CD4-positive, alpha-beta T cell (primary cell): ENCODE data around the gene ENPP7. TPM values are rescaled to one million over a fixed set of nuclear protein-coding genes. Genes with fewer than 3 reads are reported as not detected.

Experiments used
- ATAC-seq: fragments of 200-7000 bp; cut with Tn5 transposase; one replicate; pipeline ENCODE4 v1.10.0; 2022; ENCODE audit warnings: mild to moderate bottlenecking; ENCODE audit not compliant: poor library complexity
- CTCF ChIA-PET: fragments of 350-600 bp; sonication (Branson Sonifier 250); formaldehyde crosslinking; loops from one replicate; lab custom pipeline; 2021; ENCODE audit warnings: antibody characterized with exemption, inconsistent platforms; lab: Charles Lee
- POLR2A ChIA-PET: fragments of 350-600 bp; sonication (Branson Sonifier 250); formaldehyde crosslinking; loops from one replicate; lab custom pipeline; 2021; ENCODE audit warnings: antibody characterized with exemption, inconsistent platforms; lab: Charles Lee
- DNase-seq, 14 experiments: peaks; one replicate each; pipeline ENCODE4 v3.0.0-alpha.2; 2013 to 2020; ENCODE audit warnings: mixed read lengths in 2 of 14
- H3K27ac ChIP-seq, 2 donors: one replicate each; pipeline versions ENCODE4 v1.5.1 to v1.7.0; 2013; ENCODE audit warnings: low read length in 2 of 2, low read depth in 1 of 2, mild to moderate bottlenecking in 1 of 2
- H3K27me3 ChIP-seq, 2 experiments: 1 replicate in 1 of 2; 2 replicates in 1 of 2; pipeline versions ENCODE4 v1.6.1 to v1.7.0; 2013; ENCODE audit warnings: low read length in 2 of 2, control low read depth in 1 of 2, mild to moderate bottlenecking in 1 of 2, moderate library complexity in 1 of 2; ENCODE audit not compliant: insufficient read depth in 2 of 2, control insufficient read depth in 1 of 2
- H3K36me3 ChIP-seq: one replicate; pipeline ENCODE4 v1.6.1; 2013; ENCODE audit warnings: low read length, control low read depth; ENCODE audit not compliant: insufficient read depth
- H3K4me1 ChIP-seq: one replicate; pipeline ENCODE4 v1.6.1; 2013; ENCODE audit warnings: low read length, control low read depth; ENCODE audit not compliant: insufficient read depth
- H3K4me3 ChIP-seq: one replicate; pipeline ENCODE4 v1.5.1; 2013; ENCODE audit warnings: mild to moderate bottlenecking, low read length, moderate library complexity
- H3K9me3 ChIP-seq, 2 experiments: 1 replicate in 1 of 2; 2 replicates in 1 of 2; pipeline versions ENCODE4 v1.6.1 to v1.7.0; 2013; ENCODE audit warnings: low read length in 2 of 2, mild to moderate bottlenecking in 2 of 2, control low read depth in 1 of 2, moderate library complexity in 1 of 2; ENCODE audit not compliant: control insufficient read depth in 1 of 2, insufficient read depth in 1 of 2
- H3K27ac Mint-ChIP-seq: one replicate; pipeline ENCODE4 v1.8.0; 2020; ENCODE audit warnings: mixed read lengths
- H3K27me3 Mint-ChIP-seq: one replicate; pipeline ENCODE4 v1.8.0; 2021; ENCODE audit warnings: mixed read lengths
- H3K36me3 Mint-ChIP-seq: one replicate; pipeline ENCODE4 v1.8.0; 2021; ENCODE audit warnings: low read depth, mixed read lengths
- H3K4me1 Mint-ChIP-seq: one replicate; pipeline ENCODE4 v1.8.0; 2021; ENCODE audit warnings: low read depth, mixed read lengths
- H3K4me3 Mint-ChIP-seq: one replicate; pipeline ENCODE4 v1.8.0; 2020; ENCODE audit warnings: mild to moderate bottlenecking, mixed read lengths
- H3K9me3 Mint-ChIP-seq: one replicate; pipeline ENCODE4 v1.8.0; 2020; ENCODE audit warnings: mixed read lengths
- intact Hi-C, 2 experiments: fragments of 100-400 bp; cut with DNase I in 1 of 2; cut with micrococcal nuclease in 1 of 2; formaldehyde crosslinking; loops; one replicate each; pipeline versions ENCODE4 v1.15.1 to v1.9.0; 2023 to 2025; cut with DNase I, micrococcal nuclease
- polyA plus RNA-seq, 2 donors: library from polyadenylated mRNA; unstranded; fragments of 120-200 nt; gene quantifications; one replicate each; pipeline ENCODE4 v1.2.1, GENCODE V29; 2013
- total RNA-seq, 174 experiments: library from RNA in 2 of 174; stranded (reverse) in 2 of 174; gene quantifications; one replicate each; pipeline ENCODE4 v1.2.3 and lab custom pipeline; 2021 to 2026
- TF ChIP-seq, protein P1 (sequence below): fragments of 200-600 bp; IDR thresholded peaks from one replicate; pipeline ENCODE4 v1.8.0; 2022; ENCODE audit warnings: antibody characterized with exemption, mild to moderate bottlenecking

ENPP7 gene, protein sequence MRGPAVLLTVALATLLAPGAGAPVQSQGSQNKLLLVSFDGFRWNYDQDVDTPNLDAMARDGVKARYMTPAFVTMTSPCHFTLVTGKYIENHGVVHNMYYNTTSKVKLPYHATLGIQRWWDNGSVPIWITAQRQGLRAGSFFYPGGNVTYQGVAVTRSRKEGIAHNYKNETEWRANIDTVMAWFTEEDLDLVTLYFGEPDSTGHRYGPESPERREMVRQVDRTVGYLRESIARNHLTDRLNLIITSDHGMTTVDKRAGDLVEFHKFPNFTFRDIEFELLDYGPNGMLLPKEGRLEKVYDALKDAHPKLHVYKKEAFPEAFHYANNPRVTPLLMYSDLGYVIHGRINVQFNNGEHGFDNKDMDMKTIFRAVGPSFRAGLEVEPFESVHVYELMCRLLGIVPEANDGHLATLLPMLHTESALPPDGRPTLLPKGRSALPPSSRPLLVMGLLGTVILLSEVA
- not detected for total RNA-seq
- polyA plus RNA-seq (2013, experiment 1 of 2) = not detected
- 0.07 TPM for polyA plus RNA-seq (2013, experiment 2 of 2)
- total RNA-seq (lab: John Stamatoyannopoulos, UW) = 0 to 0.25 (median 0) reads per million in 172 experiments

GRCh38 chr17:79730769-79731483 lies at the start of gene ENPP7:
Gene ENPP7, plus strand, starts transcription at chr17:79730943. Its CDS starts 197 bp downstream, at chr17:79731140.
- Histone ChIP-seq H3K27ac (no peak within 1 kb of the TSS), H3K4me1 (peaks cover 34% of the 10 kb centered on the region), H3K36me3 (no peaks in the 10 kb centered on the region), H3K4me3 (no peak within 1 kb of the TSS), H3K9me3 (peaks cover 0 to 4% of the 10 kb centered on the region in 2 experiments), H3K27me3 (no peaks in the 10 kb centered on the region)
- TF ChIP-seq, protein P1, sequence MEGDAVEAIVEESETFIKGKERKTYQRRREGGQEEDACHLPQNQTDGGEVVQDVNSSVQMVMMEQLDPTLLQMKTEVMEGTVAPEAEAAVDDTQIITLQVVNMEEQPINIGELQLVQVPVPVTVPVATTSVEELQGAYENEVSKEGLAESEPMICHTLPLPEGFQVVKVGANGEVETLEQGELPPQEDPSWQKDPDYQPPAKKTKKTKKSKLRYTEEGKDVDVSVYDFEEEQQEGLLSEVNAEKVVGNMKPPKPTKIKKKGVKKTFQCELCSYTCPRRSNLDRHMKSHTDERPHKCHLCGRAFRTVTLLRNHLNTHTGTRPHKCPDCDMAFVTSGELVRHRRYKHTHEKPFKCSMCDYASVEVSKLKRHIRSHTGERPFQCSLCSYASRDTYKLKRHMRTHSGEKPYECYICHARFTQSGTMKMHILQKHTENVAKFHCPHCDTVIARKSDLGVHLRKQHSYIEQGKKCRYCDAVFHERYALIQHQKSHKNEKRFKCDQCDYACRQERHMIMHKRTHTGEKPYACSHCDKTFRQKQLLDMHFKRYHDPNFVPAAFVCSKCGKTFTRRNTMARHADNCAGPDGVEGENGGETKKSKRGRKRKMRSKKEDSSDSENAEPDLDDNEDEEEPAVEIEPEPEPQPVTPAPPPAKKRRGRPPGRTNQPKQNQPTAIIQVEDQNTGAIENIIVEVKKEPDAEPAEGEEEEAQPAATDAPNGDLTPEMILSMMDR = no peak
- Mint-ChIP-seq H3K4me1 (peaks cover 15% of the 10 kb centered on the region), H3K4me3 (no peak within 1 kb of the TSS), H3K9me3 (no peaks in the 10 kb centered on the region), H3K27ac (no peak within 1 kb of the TSS), H3K36me3 (no peaks in the 10 kb centered on the region), H3K27me3 (peaks cover 4% of the 10 kb centered on the region)
- ChIA-PET POLR2A (no interaction called here), CTCF (no interaction called here)
- DNase-seq (no peak), ATAC-seq (no peak)
- intact Hi-C loops = no loop called here

DNA sequence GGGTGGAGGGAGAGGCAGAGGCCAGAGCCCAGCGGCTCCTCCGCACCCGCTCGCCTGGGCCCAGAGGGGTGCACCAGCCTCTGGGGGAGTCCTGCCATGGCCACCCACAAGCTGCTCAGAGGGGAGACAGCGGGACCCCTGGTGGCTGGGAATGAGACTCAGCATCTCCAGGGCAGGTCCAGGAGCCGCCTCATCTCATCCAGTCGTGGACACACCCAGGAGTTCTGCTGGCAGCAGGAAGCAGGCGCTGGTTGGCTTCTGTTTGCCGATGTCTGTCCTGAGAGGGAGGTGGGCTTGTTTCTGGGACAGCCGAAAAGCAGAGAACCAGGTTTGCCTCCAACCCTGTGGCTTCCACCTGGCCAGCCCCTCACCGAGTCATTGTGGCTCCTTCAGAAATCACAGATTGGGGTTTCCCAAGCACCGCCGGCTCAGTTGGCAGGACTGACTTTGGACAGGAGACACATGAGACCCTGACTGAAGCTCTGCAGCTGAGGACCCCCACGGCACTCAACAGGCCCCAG lies 49.6 kb upstream of the ENPP7 start:
- DNase-seq (no peak), ATAC-seq (no peak)
- ChIA-PET POLR2A (no interaction called here), CTCF (no interaction called here)
- H3K4me1 ChIP-seq = no peaks in the 10 kb centered on the region
- TF ChIP-seq, protein P1 = no peak
- no peaks in the 10 kb centered on the region for H3K4me1 Mint-ChIP-seq
- H3K4me3 ChIP-seq = no peak overlapping the region
- H3K36me3 ChIP-seq = no peaks in the 10 kb centered on the region
- H3K9me3 ChIP-seq = peaks cover 0 to 9% of the 10 kb centered on the region in 2 experiments
- H3K9me3 Mint-ChIP-seq = no peaks in the 10 kb centered on the region
- peaks cover 2 to 17% of the 10 kb centered on the region in 2 experiments for H3K27me3 ChIP-seq
- peaks cover 50% of the 10 kb centered on the region for H3K27me3 Mint-ChIP-seq
- H3K27ac ChIP-seq = no peak overlapping the region
- H3K27ac Mint-ChIP-seq = no peak overlapping the region
- H3K4me3 Mint-ChIP-seq = no peak overlapping the region
- H3K36me3 Mint-ChIP-seq = no peaks in the 10 kb centered on the region
- intact Hi-C loops = no loop called here

DNA sequence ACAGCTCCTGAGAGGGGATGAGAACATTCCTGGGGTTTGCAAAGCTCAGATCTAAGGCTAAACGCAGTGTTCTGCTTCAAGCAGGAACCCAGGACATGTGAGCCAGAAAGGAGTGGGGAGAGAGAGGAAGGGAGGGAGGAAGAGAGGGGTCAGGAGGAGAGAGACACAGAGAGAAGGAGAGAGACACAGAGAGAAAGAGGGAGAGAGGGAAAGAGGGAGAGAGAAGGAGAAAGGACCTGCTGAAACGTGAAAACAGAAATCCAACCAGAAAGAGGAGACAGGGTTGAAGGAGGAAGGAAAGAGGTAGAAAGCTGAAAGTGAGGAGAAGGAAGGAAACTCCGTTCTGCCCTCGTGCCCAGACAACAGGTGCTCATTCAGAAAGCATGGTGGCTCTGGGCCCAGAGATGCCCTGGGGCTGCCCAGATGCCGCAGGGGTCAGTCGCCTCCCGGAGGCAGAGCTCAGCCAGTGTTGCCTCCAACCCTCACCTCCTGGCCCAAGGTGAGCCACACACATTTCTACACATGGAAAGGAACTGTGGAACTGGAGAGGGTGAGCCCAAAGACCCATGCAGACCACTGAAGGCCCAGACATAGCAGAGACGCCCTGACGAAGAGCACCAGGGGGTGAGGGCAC lies 49.0 kb upstream of the ENPP7 start:
- CTCF ChIA-PET = no interaction called here
- ATAC-seq = no peak

More for the DNA sequence above, 49.0 kb upstream of the ENPP7 start:
- POLR2A ChIA-PET = no interaction called here
- Histone ChIP-seq H3K27me3 (peaks cover 2 to 17% of the 10 kb centered on the region in 2 experiments), H3K27ac (no peak overlapping the region), H3K9me3 (peaks cover 0 to 9% of the 10 kb centered on the region in 2 experiments), H3K4me1 (no peaks in the 10 kb centered on the region), H3K4me3 (no peak overlapping the region), H3K36me3 (no peaks in the 10 kb centered on the region)
- no peak overlapping the region for H3K27ac Mint-ChIP-seq
- intact Hi-C loops = no loop called here
- no peaks in the 10 kb centered on the region for H3K9me3 Mint-ChIP-seq
- TF ChIP-seq, protein P1 = no peak
- H3K36me3 Mint-ChIP-seq = no peaks in the 10 kb centered on the region
- H3K27me3 Mint-ChIP-seq = peaks cover 51% of the 10 kb centered on the region
- no peak for DNase-seq
- H3K4me1 Mint-ChIP-seq = no peaks in the 10 kb centered on the region
- no peak overlapping the region for H3K4me3 Mint-ChIP-seq
